Stimulated activated CD8-positive, alpha-beta memory T cell treated with anti-CD3 and anti-CD28 coated beads, Interleukin-7, amount 100 ng/mL, for 24 hours (primary cell): ENCODE data around the gene ITGAX.

Experiments used
- DNase-seq: peaks from one replicate; pipeline ENCODE4 v3.0.0-alpha.2; 2020; ENCODE audit warnings: low read depth

Gene ITGAX

GRCh38 chr16:31350275-31351005, 4.5 kb upstream of the ITGAX start:
- DNase-seq, result no peak

- no peak for DNase-seq
Measured at GRCh38 chr16:31351246-31351941, 3.6 kb upstream of the ITGAX start.

GRCh38 chr16:31351942-31352325, 3.0 kb upstream of the ITGAX start:
- DNase-seq, result no peak

- no peak for DNase-seq
Measured at GRCh38 chr16:31352376-31353115, 2.4 kb upstream of the ITGAX start.

- DNase-seq, result no peak
Measured at GRCh38 chr16:31355431-31356100, 590 bp downstream of the ITGAX start.

GRCh38 chr16:31356566-31357323, 1.8 kb downstream of the ITGAX start:
- DNase-seq, result no peak

- no peak for DNase-seq
Measured at GRCh38 chr16:31357324-31358109, 2.5 kb downstream of the ITGAX start.

- no peak for DNase-seq
Measured at GRCh38 chr16:31360251-31360650, 5.3 kb downstream of the ITGAX start.

- no peak for DNase-seq
Measured at GRCh38 chr16:31361201-31362110, 6.5 kb downstream of the ITGAX start.

GRCh38 chr16:31362476-31363405, 7.8 kb downstream of the ITGAX start:
- DNase-seq, result no peak

GRCh38 chr16:31363721-31364120, 8.7 kb downstream of the ITGAX start:
- DNase-seq, result no peak

- DNase-seq, result no peak
Measured at GRCh38 chr16:31364421-31364820, 9.4 kb downstream of the ITGAX start.

- DNase-seq, result no peak
Measured at GRCh38 chr16:31365131-31365865, 10.3 kb downstream of the ITGAX start.

- no peak for DNase-seq
Measured at GRCh38 chr16:31367853-31368252, 12.9 kb downstream of the ITGAX start.

GRCh38 chr16:31371008-31371407, 16.0 kb downstream of the ITGAX start:
- no peak for DNase-seq

GRCh38 chr16:31371619-31372484, 16.9 kb downstream of the ITGAX start:
- no peak for DNase-seq

GRCh38 chr16:31373235-31373634, 18.3 kb downstream of the ITGAX start:
- no peak for DNase-seq
